ENCODE data around the gene LSM7.

DNA sequence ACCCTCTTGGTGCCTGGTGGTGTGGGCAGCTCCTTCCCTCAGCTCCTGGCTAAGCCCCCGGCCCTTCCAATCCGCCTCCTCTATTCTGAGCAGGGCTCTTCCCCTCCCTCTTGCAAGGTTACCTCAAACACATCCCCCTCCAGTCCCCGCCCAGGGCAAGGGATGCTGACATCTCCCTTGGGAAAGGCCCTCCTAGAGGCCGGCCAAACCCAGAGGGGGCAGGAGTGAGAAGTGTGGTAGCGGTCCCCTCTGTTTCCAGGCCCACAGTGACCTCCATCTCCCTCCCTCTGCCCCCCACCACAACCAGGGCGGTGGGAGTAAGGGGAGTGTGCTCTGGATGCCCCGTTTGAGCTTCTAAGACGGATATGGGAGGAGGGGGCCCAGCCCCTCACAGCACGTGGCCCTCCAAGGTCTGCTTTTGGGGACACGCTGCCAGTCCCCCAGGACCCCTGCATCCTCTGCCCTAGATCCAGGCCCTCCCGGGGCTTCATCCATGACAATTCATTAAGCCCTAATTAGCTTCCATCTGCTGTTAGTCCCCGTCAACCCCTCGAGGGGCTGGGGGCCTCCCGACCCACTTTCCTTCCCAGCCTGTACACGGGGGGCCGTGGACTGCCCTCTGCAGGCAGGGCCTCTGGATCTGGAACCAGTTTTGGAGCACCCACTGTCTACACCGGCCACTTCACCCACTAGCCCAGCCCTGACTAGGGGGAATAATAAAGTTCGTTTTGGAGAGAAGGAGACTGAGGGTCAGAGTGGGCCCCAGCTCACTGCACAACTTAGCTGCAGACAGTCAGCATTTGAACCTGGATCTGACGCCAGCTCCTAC lies 22.7 kb downstream of the LSM7 start:
- TF ChIP-seq, protein P1, sequence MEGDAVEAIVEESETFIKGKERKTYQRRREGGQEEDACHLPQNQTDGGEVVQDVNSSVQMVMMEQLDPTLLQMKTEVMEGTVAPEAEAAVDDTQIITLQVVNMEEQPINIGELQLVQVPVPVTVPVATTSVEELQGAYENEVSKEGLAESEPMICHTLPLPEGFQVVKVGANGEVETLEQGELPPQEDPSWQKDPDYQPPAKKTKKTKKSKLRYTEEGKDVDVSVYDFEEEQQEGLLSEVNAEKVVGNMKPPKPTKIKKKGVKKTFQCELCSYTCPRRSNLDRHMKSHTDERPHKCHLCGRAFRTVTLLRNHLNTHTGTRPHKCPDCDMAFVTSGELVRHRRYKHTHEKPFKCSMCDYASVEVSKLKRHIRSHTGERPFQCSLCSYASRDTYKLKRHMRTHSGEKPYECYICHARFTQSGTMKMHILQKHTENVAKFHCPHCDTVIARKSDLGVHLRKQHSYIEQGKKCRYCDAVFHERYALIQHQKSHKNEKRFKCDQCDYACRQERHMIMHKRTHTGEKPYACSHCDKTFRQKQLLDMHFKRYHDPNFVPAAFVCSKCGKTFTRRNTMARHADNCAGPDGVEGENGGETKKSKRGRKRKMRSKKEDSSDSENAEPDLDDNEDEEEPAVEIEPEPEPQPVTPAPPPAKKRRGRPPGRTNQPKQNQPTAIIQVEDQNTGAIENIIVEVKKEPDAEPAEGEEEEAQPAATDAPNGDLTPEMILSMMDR (IDR thresholded peaks at IDR 0.05; ENCODE audit: low read length): no peak
- no peak for TF ChIP-seq EZH2 (IDR thresholded peaks at IDR 0.05; ENCODE audit: borderline replicate concordance, low read length)

Measured in OCI-LY1 (cell line).